CD4-positive, alpha-beta T cell (primary cell): ENCODE measurements around the gene HLCS. TPM values are rescaled to one million over a fixed set of nuclear protein-coding genes. Genes with fewer than 3 reads are reported as not detected.

ENCODE experiments used
- ATAC-seq: fragments of 200-7000 bp; cut with Tn5 transposase; one replicate; pipeline ENCODE4 v1.10.0; 2022; ENCODE audit warnings: mild to moderate bottlenecking; ENCODE audit not compliant: poor library complexity
- CTCF ChIA-PET: fragments of 350-600 bp; sonication (Branson Sonifier 250); formaldehyde crosslinking; loops from one replicate; lab custom pipeline; 2021; ENCODE audit warnings: antibody characterized with exemption, inconsistent platforms; lab: Charles Lee
- POLR2A ChIA-PET: fragments of 350-600 bp; sonication (Branson Sonifier 250); formaldehyde crosslinking; loops from one replicate; lab custom pipeline; 2021; ENCODE audit warnings: antibody characterized with exemption, inconsistent platforms; lab: Charles Lee
- DNase-seq, 14 experiments: peaks; one replicate each; pipeline ENCODE4 v3.0.0-alpha.2; 2013 to 2020; ENCODE audit warnings: mixed read lengths in 2 of 14
- H3K27ac ChIP-seq, 2 donors: one replicate each; pipeline versions ENCODE4 v1.5.1 to v1.7.0; 2013; ENCODE audit warnings: low read length in 2 of 2, low read depth in 1 of 2, mild to moderate bottlenecking in 1 of 2
- H3K27me3 ChIP-seq, 2 experiments: 1 replicate in 1 of 2; 2 replicates in 1 of 2; pipeline versions ENCODE4 v1.6.1 to v1.7.0; 2013; ENCODE audit warnings: low read length in 2 of 2, control low read depth in 1 of 2, mild to moderate bottlenecking in 1 of 2, moderate library complexity in 1 of 2; ENCODE audit not compliant: insufficient read depth in 2 of 2, control insufficient read depth in 1 of 2
- H3K36me3 ChIP-seq: one replicate; pipeline ENCODE4 v1.6.1; 2013; ENCODE audit warnings: low read length, control low read depth; ENCODE audit not compliant: insufficient read depth
- H3K4me1 ChIP-seq: one replicate; pipeline ENCODE4 v1.6.1; 2013; ENCODE audit warnings: low read length, control low read depth; ENCODE audit not compliant: insufficient read depth
- H3K4me3 ChIP-seq: one replicate; pipeline ENCODE4 v1.5.1; 2013; ENCODE audit warnings: mild to moderate bottlenecking, low read length, moderate library complexity
- H3K9me3 ChIP-seq, 2 experiments: 1 replicate in 1 of 2; 2 replicates in 1 of 2; pipeline versions ENCODE4 v1.6.1 to v1.7.0; 2013; ENCODE audit warnings: low read length in 2 of 2, mild to moderate bottlenecking in 2 of 2, control low read depth in 1 of 2, moderate library complexity in 1 of 2; ENCODE audit not compliant: control insufficient read depth in 1 of 2, insufficient read depth in 1 of 2
- H3K27ac Mint-ChIP-seq: one replicate; pipeline ENCODE4 v1.8.0; 2020; ENCODE audit warnings: mixed read lengths
- H3K27me3 Mint-ChIP-seq: one replicate; pipeline ENCODE4 v1.8.0; 2021; ENCODE audit warnings: mixed read lengths
- H3K36me3 Mint-ChIP-seq: one replicate; pipeline ENCODE4 v1.8.0; 2021; ENCODE audit warnings: low read depth, mixed read lengths
- H3K4me1 Mint-ChIP-seq: one replicate; pipeline ENCODE4 v1.8.0; 2021; ENCODE audit warnings: low read depth, mixed read lengths
- H3K4me3 Mint-ChIP-seq: one replicate; pipeline ENCODE4 v1.8.0; 2020; ENCODE audit warnings: mild to moderate bottlenecking, mixed read lengths
- H3K9me3 Mint-ChIP-seq: one replicate; pipeline ENCODE4 v1.8.0; 2020; ENCODE audit warnings: mixed read lengths
- intact Hi-C, 2 experiments: fragments of 100-400 bp; cut with DNase I in 1 of 2; cut with micrococcal nuclease in 1 of 2; formaldehyde crosslinking; loops; one replicate each; pipeline versions ENCODE4 v1.15.1 to v1.9.0; 2023 to 2025; cut with DNase I, micrococcal nuclease
- total RNA-seq, 174 experiments: library from RNA in 2 of 174; stranded (reverse) in 2 of 174; gene quantifications; one replicate each; pipeline ENCODE4 v1.2.3 and lab custom pipeline; 2021 to 2026
- TF ChIP-seq, protein P1 (sequence below): fragments of 200-600 bp; IDR thresholded peaks from one replicate; pipeline ENCODE4 v1.8.0; 2022; ENCODE audit warnings: antibody characterized with exemption, mild to moderate bottlenecking

The HLCS gene
- total RNA-seq, 2 experiments from 2014 or later = 8.1 to 10.0 TPM

DNA sequence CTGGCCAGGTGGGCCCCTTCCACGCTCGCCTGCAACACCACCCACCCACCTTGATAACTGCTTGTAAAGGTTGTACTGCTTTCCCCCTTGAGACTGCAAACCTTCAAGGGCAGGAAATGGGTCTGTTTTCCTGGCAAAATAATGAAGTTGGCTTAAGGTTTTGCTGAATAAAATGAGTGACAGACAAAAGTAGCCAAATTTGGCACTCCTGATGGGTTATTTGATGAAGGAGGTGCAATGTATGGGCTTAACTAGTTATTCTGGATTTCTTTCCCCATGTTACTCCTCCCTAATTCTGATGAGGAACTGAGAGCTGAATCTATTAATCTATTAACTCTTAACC, 14.6 kb upstream of the HLCS start:
- H3K36me3 Mint-ChIP-seq = no peaks in the 10 kb centered on the region
- Histone ChIP-seq H3K36me3 (no peaks in the 10 kb centered on the region), H3K9me3 (no peaks in the 10 kb centered on the region), H3K27ac (no peak overlapping the region), H3K4me3 (peak overlapping the region; percentile 34), H3K27me3 (no peaks in the 10 kb centered on the region), H3K4me1 (peaks cover 20% of the 10 kb centered on the region)
- ChIA-PET POLR2A (no interaction called here), CTCF (no interaction called here)
- peaks cover 6% of the 10 kb centered on the region for H3K27me3 Mint-ChIP-seq
- H3K27ac Mint-ChIP-seq = no peak overlapping the region
- no peaks in the 10 kb centered on the region for H3K9me3 Mint-ChIP-seq
- ATAC-seq (no peak), DNase-seq (peak in 1 of 14 experiments; percentile 22)
- H3K4me3 Mint-ChIP-seq = peak overlapping the region; percentile 74
- TF ChIP-seq, protein P1, sequence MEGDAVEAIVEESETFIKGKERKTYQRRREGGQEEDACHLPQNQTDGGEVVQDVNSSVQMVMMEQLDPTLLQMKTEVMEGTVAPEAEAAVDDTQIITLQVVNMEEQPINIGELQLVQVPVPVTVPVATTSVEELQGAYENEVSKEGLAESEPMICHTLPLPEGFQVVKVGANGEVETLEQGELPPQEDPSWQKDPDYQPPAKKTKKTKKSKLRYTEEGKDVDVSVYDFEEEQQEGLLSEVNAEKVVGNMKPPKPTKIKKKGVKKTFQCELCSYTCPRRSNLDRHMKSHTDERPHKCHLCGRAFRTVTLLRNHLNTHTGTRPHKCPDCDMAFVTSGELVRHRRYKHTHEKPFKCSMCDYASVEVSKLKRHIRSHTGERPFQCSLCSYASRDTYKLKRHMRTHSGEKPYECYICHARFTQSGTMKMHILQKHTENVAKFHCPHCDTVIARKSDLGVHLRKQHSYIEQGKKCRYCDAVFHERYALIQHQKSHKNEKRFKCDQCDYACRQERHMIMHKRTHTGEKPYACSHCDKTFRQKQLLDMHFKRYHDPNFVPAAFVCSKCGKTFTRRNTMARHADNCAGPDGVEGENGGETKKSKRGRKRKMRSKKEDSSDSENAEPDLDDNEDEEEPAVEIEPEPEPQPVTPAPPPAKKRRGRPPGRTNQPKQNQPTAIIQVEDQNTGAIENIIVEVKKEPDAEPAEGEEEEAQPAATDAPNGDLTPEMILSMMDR = no peak
- intact Hi-C loops = no loop called here
- H3K4me1 Mint-ChIP-seq = peaks cover 17% of the 10 kb centered on the region

DNA sequence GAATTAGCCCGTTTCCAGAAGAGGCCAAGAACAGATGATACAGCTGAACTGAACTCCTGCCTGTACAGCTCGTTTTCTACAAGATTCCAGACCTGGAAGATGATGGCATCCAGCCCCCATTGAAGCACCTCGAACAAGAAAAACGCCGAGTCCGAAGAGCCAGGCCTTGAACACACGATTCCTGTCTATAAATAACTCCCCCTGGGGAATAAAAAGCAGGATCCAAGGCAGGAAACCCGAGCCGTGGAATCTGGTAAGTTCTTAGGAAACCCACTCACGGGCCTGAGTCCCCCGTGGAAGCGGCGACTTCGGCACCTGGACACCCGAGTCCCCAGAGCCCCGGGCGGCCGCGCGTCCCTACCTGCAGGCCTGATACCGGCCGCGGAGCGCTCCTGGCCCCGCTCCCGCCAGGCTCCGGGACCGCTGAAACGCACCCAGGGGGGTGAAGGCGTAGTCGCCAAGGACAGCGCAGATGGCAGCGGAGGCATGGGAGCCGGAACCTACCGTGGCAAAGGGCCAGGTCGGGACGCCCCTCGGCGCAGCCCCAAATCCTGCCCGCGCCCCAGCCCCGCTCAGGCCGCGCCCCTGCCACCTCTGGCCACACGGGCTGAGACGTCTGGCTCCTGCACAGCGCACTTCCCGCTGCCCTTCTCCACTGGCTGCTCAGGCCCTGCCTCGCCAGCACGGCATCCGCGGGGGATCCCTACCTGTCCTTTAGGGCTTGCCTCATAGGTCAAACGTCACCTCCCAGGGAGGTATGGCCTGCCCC, 14.0 kb upstream of the HLCS start:
- Histone ChIP-seq H3K9me3 (no peaks in the 10 kb centered on the region), H3K4me1 (peaks cover 17% of the 10 kb centered on the region), H3K27ac (no peak overlapping the region), H3K4me3 (peak overlapping the region; percentile 34), H3K27me3 (no peaks in the 10 kb centered on the region), H3K36me3 (no peaks in the 10 kb centered on the region)
- no peaks in the 10 kb centered on the region for H3K36me3 Mint-ChIP-seq
- TF ChIP-seq, protein P1 = no peak
- ATAC-seq = peak; percentile 17
- H3K9me3 Mint-ChIP-seq = no peaks in the 10 kb centered on the region
- DNase-seq = peak in 3 of 14 experiments; percentile 17 to 26 (median 25)
- ChIA-PET POLR2A (no interaction called here), CTCF (interaction anchor here (0.6 to 2.0 kb wide), 3 partner anchors 9 to 29 kb away, joined by 3 to 6 read pairs (median 5); no protein-coding TSS in a partner anchor)
- no peak overlapping the region for H3K27ac Mint-ChIP-seq
- H3K4me3 Mint-ChIP-seq = peak overlapping the region; percentile 74
- H3K27me3 Mint-ChIP-seq = peaks cover 6% of the 10 kb centered on the region
- intact Hi-C loops = no loop called here
- peaks cover 12% of the 10 kb centered on the region for H3K4me1 Mint-ChIP-seq

DNA sequence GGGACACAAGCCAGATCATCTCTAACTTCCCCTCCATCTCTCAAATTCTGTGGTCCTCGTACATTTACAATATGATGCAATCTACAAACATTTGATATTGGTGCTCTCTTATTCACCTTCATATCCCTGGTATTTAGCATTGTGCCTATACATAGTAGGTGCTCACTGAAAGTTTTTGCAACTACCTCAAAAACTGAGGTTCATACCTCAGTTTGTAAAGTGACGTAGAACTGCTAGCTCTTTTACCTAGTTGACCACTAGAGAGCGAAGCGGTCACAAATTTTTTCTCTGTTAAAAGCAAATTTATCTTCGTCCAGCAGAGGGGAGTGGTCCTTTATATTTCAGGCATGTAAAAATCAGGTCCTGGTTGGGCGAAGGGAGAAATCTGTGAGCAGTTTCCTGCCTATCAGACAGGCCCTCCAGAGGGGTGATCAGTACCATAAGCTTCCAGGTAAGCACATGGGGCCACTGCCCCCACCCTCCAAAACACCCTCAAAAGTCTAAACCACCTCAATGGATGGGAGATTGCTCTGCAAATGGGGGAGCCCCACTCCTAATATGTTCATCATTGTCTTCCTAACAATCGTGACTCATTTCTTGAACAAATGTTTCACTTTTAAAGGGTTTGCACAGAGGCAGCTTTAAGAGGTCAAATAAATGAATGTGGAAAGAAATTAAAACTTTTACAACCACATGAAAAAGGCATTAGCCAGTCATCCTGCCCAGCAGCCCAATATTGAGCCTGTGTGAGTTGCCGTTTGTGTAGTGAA, 10.6 kb upstream of the HLCS start:
- H3K27ac ChIP-seq = no peak overlapping the region
- DNase-seq (peak in 4 of 14 experiments; percentile 10 to 71 (median 64)), ATAC-seq (peak; percentile 63)
- H3K36me3 ChIP-seq = no peaks in the 10 kb centered on the region
- intact Hi-C loops = no loop called here
- peaks cover 11% of the 10 kb centered on the region for H3K4me1 Mint-ChIP-seq
- no peak overlapping the region for H3K27ac Mint-ChIP-seq
- H3K9me3 Mint-ChIP-seq = no peaks in the 10 kb centered on the region
- no peaks in the 10 kb centered on the region for H3K27me3 ChIP-seq
- H3K36me3 Mint-ChIP-seq = no peaks in the 10 kb centered on the region
- H3K9me3 ChIP-seq = no peaks in the 10 kb centered on the region
- no peak overlapping the region for H3K4me3 Mint-ChIP-seq
- POLR2A ChIA-PET = interaction anchor here (1.0 kb wide), 1 partner anchor 853 kb away, joined by 3 read pairs; no protein-coding TSS in a partner anchor
- H3K4me3 ChIP-seq = no peak overlapping the region
- H3K4me1 ChIP-seq = peaks cover 17% of the 10 kb centered on the region
- CTCF ChIA-PET = interaction anchor here (1.2 to 1.9 kb wide), 3 partner anchors 11 to 33 kb away, joined by 3 to 8 read pairs (median 6); partner anchors contain the start of genes HLCS and RIPPLY3
- TF ChIP-seq, protein P1 = peak; percentile 44
- H3K27me3 Mint-ChIP-seq = peaks cover 6% of the 10 kb centered on the region
